ENCODE data around the gene PTHLH.

PTHLH gene

DNA sequence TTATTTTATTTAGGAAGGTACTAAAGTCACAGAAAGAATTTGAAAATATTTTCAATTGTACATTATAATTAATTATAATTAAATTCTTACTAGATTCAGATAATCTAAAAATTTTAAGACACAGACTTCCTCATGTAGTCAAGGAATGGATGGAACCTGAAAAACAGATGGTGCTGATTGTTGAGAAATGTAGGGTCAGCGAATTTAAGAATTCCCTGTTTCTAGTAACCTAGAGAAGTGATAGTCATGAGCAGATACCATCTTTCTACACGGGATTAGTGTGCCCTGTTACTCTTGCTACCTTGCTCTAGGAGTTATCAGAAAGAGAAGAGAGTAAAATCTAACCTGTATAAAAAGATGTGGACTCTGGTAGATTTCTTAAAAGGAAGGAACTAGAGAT lies 37.5 kb upstream of the PTHLH start:
- TF ChIP-seq, protein P1, sequence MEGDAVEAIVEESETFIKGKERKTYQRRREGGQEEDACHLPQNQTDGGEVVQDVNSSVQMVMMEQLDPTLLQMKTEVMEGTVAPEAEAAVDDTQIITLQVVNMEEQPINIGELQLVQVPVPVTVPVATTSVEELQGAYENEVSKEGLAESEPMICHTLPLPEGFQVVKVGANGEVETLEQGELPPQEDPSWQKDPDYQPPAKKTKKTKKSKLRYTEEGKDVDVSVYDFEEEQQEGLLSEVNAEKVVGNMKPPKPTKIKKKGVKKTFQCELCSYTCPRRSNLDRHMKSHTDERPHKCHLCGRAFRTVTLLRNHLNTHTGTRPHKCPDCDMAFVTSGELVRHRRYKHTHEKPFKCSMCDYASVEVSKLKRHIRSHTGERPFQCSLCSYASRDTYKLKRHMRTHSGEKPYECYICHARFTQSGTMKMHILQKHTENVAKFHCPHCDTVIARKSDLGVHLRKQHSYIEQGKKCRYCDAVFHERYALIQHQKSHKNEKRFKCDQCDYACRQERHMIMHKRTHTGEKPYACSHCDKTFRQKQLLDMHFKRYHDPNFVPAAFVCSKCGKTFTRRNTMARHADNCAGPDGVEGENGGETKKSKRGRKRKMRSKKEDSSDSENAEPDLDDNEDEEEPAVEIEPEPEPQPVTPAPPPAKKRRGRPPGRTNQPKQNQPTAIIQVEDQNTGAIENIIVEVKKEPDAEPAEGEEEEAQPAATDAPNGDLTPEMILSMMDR (IDR thresholded peaks at IDR 0.05) = no peak

DNA sequence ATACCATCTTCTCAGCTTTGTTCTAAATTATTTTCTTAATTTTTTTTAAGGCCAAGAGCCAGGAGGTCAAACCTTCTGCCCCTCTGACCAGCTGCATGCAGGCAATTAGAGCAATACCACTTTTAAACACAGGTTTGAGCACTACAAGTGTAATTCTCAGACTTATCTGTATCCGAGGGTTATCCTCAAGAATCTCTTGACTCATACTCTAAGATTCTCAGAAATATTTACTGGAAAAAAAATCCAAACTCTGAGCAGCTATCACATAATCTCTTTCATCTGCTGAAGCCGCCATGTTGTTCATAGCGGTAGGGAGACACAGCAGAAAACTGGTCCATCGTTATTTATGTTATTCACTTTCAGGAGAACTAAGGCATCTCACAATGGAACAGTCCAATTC lies 27.4 kb upstream of the PTHLH start:
- TF ChIP-seq, protein P1 (IDR thresholded peaks at IDR 0.05) = no peak

DNA sequence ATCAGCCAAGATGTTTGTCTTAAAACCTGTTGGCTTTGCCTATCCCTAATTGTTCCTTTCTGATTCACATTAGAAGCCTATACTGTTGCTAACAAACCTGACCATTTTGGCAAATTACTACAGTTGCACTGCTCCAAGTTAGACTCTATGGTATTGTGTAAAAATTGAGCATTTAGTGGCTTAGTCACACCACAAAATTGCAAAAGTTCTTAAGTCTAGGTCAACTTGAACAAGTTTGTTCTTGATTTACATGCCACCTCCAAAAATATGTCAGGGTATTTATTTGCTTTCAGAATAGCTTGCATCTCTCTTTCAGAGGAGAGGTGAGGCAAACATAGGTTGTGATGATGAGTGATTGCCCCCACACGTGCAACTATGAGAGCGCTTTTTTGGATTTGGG lies 27.0 kb upstream of the PTHLH start:
- TF ChIP-seq, protein P1 (IDR thresholded peaks at IDR 0.05) = no peak

DNA sequence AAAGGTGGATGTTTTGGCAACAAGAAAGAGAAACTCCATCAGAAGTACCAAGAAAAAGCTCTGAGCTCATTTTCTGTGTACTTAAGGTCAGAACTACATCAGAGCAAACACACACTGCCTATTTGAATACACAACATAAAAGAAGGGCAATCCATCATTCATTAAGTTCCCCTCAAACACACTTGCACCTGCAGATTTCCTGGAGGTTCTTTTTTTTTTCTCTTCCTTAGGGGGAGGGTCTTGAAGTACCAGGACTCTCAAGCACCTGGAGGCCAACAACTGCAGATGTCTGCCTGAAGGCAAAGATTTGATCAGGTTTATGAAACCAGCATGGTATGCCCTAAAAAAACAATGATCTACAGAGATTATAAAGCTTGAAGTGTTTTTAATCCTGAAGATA lies 26.1 kb upstream of the PTHLH start:
- TF ChIP-seq, protein P1 (IDR thresholded peaks at IDR 0.05) = no peak

DNA sequence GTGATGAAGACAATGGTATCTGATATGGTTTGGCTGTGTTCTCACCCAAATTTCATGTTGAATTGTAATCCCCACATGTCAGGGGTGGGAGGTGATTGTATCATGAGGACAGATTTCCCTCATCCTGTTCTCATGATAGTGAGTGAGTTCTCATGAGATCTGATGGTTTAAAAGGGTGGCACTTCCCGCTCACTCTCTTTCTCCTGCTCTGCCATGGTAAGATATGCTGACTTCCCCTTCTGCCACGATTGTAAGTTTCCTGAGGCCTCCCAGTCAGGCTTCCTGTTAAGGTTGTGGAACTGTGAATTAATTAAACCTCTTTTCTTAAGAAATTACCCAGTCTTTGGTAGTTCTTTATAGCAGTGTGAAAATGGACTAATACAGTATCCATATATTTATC lies 25.6 kb upstream of the PTHLH start:
- TF ChIP-seq, protein P1 (IDR thresholded peaks at IDR 0.05) = no peak

DNA sequence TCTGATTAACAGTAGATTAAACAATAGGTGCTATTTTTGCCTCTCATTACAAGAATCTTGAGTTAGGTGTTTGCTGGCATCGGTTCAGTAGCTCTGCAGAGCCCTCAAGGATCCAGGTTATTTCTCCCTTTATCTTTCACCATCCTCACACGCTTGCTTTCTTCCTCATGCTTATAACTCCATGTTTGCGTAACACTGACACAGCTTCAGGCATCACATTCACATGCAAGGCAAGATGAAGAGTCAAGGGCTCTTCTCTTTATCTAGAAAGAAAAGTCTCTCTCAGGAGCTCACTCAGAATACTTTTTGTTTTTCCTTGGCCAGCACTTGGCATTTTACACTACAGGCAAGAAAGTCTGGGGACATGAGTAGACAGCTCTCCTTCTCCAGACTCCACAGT lies 24.2 kb upstream of the PTHLH start:
- TF ChIP-seq, protein P1 (IDR thresholded peaks at IDR 0.05) = no peak

DNA sequence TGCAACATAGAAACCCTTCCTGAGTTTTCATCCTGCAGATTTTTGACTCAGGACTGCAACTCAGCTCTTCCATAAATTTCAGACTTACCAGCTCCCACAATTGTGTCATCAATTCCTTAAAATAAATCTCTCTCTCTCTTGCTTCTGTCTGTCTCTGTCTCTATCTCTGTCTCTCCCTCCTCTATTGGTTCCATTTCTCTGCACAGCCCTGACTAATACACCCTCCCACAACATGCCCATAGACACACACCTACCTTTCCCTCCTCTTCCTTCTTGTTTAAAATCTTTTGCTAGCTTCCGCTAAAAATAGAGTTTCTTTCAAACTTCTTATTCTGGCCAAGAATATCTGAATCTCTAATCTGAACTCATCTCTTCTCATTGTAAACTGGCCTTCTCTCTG lies 22.9 kb upstream of the PTHLH start:
- TF ChIP-seq, protein P1 (IDR thresholded peaks at IDR 0.05) = no peak

DNA sequence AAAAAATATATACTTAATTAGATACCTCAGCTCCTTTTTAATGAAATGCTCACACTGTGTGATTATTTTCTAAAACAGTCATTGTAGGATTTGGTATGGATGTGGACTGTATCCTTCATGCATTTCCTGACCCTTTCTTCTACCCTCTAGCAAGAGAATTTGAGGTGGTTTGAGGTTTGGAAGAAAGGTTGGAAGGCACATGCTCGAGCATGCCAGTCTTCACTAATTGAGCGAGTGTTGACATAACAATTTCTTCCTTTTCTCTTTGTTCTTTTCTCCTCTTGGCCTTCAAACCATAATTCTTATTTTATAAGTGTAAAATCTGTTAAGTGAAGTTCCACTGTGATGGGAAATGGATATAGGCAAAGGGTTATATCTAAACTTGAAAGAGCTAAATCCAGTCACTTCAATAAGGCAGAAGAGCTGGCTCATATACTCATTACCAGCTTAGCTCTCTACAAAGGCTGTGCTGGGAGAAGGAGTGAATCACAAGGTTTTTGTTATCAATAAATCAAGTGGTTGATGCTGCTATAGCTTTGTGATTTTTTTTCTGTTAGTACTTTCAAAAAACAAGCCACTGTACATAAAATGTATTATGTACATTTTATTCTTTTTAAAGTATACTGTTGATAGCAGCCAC lies 16.2 kb upstream of the PTHLH start:
- TF ChIP-seq, protein P1 (IDR thresholded peaks at IDR 0.05) = no peak
